HG02970 (cell line): ENCODE results near the gene TGIF1.
"Not testable (repeated sequence)": the region's sequence is repeated elsewhere in the genome, so short reads cannot be mapped to it uniquely, and the experiment has no call there.

Experiments
- ATAC-seq: cut with Tn5 transposase; IDR thresholded peaks from one replicate; pipeline ENCODE4 v1.9.1; 2021; ENCODE audit warnings: mild to moderate bottlenecking, moderate library complexity, moderate number of reproducible peaks; ENCODE audit not compliant: unreplicated experiment, low FRiP score

The TGIF1 gene

GRCh38 chr18:3450012-3450798 is at the start of gene TGIF1:
TSS of gene TGIF1 (plus strand) at chr18:3450172. CDS start at chr18:3450490, 318 bp downstream.
- no peak for ATAC-seq

DNA sequence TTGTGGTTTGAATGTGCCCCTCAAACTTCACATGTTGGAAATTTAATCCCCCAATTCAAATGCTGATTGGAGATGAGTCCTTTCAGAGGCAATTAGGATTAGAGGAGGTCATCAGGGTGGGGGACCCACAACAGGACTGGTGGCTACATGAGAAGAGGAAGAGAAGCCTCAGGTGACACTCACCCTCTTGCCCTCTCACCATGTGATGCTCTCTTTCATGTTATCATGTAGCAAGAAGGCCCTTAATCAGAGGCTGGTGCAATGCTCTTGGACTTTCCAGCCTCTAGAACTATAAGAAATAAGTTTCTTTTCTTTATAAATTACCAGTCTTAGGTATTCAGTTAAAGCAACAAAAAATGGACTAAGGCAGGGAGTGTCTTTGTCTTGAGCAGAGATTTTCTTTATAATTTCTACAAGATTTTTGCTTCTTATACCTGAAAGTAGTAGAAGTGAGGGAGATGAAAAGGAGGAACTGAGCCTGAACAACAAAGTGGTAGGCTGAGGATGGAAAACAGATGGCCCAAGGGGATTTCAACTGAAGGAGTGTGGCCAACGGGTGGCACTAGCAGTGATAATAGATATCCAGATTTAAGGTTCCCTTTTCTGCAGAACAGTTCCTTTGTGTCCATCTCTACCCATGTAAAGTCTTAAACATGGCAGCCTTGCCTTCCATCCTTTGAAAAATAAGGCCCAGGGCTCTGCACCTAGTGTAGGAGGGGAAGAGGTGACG is 49.2 kb upstream of the TGIF1 start:
- ATAC-seq, result no peak

DNA sequence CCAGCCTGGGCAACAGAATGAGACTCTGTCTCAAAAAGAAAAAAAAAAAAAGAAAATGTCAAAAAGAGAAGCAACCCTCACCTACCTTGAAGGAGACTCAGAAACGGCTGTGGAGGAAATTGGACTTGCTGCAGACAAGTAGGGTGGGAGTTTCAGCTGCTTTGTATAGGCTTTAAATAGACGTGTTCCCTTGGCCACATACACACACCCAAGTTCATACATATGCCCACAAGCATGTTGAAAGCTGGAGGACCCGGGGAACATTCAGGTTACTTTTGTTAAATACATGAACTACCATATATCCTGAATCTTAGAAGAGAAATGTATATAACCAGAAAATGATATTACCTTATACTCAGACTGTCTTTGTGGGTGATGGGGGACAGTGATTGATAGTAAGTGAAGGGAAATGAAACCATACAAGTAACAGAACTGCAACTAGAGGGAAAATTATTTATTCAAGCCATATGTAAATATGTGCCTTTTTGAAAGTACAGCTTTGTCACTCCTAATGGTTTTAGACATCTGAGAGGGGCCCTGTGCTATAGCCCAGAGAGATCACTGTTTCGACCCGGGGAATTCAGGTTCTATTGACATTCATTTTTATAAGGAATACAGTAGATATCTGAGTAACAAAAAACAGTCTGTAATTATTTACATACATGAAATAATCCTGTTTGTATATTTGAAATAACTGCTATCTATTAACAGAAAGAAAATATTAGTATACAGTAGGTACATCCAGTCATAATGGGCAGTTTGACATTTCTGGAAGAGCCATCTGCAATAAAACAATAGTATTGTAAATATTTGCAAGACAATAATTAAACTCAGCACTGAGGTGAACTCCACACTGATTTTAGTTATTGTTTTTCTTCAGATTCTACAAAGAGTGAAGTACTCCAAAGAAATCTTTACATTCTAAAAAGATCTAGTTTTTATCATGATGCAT is 48.0 kb upstream of the TGIF1 start:
- peak; percentile 92 for ATAC-seq

DNA sequence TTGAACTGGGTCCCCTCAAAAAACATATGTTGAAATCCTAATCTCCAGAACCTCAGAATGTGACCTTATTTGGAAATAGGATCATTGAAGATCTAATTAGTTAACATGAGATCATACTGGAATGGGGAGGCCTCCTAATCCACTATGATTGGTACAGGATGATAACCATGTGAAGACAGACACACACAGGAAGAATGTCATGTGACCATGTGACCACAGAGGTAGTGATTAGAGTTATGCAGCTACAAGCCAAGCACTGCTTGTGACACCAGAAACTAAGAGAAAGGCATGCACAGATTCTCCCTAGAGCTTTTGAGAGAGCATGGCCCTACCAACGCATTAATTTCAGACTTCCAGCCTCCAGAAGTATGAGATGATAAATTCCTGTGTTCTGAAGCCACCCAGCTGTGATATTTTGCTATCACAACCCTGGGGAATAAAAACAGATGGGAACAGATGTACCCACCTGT is 47.0 kb upstream of the TGIF1 start:
- ATAC-seq, result no peak

DNA sequence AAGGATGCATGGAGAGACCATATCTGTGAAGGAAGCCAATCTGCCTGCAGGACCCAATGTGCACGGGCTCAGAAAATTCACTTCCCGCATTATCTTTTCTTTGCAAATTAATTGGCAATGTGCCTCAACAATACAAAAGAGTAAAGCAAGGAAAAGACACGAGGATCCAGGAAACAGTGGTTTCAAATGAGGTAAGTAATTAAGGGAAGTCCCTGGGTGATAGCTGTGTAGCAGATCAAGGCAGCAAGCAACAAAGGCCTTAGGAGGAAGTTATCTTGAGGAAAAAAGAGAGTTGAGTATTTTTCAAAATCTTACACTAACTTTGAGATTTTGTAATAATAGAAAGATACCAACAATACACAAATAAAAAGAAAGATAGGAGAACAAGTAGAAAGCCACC is 44.3 kb upstream of the TGIF1 start:
- no peak for ATAC-seq

- no peak for ATAC-seq
Measured at GRCh38 chr18:3408107-3408506, 41.9 kb upstream of the TGIF1 start.

DNA sequence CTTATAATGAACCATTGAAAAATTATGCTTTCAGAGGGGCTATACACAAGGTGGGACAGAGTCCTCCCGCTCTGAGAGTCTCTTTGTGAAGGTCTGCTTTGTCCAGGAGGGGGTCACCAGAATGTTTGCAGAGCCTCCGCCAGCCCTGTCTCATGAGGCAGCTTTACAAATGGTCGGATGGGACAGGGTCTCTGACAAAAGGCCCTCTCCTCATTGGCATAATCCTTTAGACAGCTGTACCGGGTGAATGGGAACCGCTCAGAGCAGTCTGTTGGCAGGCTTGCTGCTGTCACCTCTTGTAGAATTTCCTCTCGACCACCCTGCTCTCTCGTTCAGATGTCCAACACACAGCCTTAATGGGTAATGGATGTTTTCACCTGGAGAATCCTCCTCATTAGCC is 40.2 kb upstream of the TGIF1 start:
- no peak for ATAC-seq

DNA sequence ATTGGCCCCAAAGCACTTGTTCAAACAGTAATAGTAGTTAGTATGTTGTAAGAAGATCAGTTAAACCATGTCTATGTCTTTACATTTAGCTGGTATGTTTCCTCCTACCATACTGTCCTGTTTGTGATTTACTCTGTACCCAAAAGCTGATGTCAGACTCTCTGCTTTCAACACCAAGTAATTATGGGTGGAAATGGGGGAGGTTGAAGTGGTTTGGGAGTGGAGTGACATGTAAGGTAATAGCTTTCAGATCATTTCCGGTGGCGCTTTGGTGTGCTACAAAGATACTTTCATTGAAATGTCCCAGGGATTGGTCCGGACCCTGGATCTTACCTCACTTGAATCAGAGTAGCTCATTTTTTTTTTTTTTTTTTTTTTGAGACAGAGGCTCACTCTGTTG is 39.7 kb upstream of the TGIF1 start:
- ATAC-seq, result no peak

GRCh38 chr18:3410876-3411275 is 39.1 kb upstream of the TGIF1 start:
- not testable (repeated sequence) for ATAC-seq

- ATAC-seq, result no peak
Measured at GRCh38 chr18:3411327-3411726, 38.6 kb upstream of the TGIF1 start.

GRCh38 chr18:3411854-3412268 is 38.1 kb upstream of the TGIF1 start:
- ATAC-seq, result no peak

GRCh38 chr18:3412528-3412927 is 37.4 kb upstream of the TGIF1 start:
- not testable (repeated sequence) for ATAC-seq

DNA sequence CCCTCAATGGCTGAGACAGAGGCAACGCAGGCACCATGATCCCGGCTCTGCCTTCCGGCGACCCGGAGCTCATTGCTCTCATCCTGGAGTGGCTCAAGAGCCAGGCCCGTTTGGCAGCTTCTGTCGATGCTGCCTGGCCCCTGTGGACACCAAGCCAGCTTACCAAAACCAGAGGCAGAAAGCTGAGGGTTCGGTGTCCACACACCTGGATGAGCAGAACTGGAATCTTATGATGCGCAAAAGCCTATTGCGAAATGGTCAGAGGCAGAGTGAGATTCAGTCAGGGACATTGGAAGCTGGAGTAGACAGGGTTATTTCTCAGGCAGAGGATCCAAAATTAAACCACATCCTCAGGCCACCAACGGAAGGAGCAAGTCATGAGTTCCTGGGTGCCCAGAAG is 34.9 kb upstream of the TGIF1 start:
- no peak for ATAC-seq

DNA sequence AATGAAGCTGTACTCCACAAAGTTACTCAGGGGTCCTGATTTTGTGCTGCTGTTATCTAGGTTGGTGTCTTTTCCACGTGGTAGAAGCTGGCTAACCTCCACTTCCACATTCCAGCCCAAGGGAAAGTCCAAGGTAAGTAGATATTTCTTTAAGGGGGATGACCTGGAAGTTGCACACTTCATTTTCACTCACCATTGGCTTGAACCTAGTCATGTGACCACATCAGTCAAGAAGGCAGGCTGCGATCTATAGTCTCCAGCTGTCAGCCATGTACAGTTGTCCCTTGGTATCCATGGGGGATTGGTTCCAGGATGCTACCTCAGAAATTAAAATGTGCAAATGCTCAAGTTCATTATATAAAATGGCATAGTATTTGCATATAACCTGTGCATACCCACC is 31.9 kb upstream of the TGIF1 start:
- ATAC-seq, result no peak

DNA sequence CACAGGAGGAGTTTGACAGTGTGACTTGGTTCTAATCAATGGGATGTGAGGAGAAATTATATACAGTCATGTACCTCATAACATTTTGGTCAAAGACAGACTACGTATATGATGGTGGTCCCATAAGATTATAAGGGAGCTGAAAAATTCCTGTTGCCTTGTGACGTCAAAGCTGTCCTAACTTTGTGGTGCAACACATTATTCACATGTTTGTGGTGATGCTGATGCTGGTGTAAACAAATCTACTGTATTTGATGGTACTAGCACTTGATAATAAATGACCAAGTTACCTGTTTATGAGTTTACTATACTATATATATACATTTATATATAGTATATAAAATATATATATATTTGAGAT is 29.1 kb upstream of the TGIF1 start:
- no peak for ATAC-seq

DNA sequence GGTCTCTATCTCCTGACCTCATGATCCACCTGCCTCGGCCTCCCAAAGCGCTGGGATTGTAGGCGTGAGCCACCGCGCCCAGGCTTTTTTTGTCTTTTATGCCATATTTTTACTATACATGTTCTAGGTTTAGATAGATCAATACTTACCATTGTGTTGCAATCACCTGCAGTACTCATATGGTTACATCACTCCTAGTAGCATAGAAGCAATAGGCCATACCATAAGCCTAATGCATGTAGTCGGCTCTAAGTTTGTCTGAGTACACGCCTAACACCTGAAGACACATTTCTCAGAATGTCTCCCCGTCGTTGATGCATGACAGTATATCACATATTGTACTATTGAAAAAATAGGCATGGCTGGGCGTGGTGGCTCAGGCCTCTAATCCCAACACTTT is 27.1 kb upstream of the TGIF1 start:
- ATAC-seq, result no peak

DNA sequence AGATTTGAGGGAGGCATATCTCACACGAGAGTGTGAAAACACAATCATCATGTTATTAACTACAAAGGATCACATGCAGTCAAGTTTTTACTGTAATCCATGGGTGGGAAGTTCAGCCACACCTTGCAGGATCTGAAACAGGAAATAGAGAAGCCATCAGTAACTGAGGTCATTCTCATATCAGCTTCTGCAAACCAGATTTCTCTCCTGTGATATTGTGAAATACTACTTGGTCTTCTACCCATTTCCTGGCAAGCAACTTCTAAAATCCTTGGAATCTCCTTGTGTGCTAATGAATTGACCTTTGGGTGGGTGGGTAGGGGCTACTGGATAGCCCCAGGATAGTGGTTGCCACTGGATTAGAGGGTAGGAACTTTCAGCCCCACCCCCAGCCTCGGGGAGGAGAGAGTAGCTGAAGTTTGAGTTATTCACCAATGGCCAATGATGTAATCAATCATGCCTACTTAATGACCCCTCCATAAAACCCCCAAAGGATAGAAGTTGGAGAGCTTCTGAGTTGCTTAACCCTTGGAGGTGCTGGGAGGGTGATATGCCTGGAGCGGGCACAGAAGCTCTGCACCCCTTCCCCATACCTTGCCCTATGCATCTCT is 25.6 kb upstream of the TGIF1 start:
- no peak for ATAC-seq

GRCh38 chr18:3425030-3425429 is 24.9 kb upstream of the TGIF1 start:
- no peak for ATAC-seq

DNA sequence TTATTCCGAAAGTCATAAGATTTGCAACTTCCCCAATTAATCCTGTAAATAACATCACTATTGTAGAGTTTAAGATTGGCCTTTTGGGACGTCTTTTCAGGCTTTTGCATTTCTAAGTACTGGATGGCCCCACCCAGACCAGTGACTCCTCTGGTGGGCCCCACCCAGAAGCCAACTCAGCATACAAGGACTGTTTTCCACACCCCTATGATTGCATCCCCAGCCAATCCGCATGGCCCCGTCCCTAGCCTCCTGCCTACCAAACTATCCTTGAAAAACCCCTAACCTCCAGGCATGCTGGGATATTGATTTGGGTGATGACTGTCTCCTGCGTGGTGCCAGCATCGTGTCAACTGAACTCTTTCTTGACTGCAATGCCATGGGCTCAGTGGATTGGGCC is 24.5 kb upstream of the TGIF1 start:
- no peak for ATAC-seq

DNA sequence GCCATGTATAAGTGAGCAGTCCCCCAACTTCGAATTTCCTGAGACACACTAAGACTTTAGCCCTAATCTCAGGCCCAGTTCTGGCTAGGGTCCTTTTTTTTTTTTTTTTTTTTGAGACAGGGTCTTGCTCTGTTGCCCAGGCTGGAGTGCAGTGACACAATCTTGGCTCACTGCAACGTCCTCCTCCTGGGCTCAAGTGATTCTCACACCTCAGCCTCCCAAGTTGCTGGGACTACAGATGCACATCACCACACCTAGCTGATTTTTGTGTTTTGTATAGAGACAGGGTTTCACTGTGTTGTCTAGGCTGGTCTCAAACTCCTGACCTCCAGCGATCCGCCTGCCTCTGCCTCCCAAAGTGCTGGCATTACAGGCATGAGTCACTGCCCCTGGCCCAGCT is 23.9 kb upstream of the TGIF1 start:
- ATAC-seq, result no peak
